HG03064 (cell line): ENCODE measurements around the gene MMADHC.
A peak's percentile ranks its signal among the peaks of the same experiment; 100 is the strongest.
"Not testable (repeated sequence)": the region's sequence is repeated elsewhere in the genome, so short reads cannot be mapped to it uniquely, and the experiment has no call there.

Experiments used
- ATAC-seq: cut with Tn5 transposase; IDR thresholded peaks from one replicate; pipeline ENCODE4 v1.9.1; 2021; ENCODE audit warnings: low read depth; ENCODE audit not compliant: unreplicated experiment

Gene MMADHC

GRCh38 chr2:149595056-149595963 lies 7.7 kb upstream of the MMADHC start:
- ATAC-seq = no peak

- ATAC-seq = no peak
Observed at GRCh38 chr2:149594411-149594810, 6.8 kb upstream of the MMADHC start.

GRCh38 chr2:149587950-149588487 lies 444 bp upstream of the MMADHC start:
- ATAC-seq = peak; percentile 22

- no peak for ATAC-seq
Observed at GRCh38 chr2:149586898-149587219, 716 bp downstream of the MMADHC start.

GRCh38 chr2:149586063-149586462 lies 1.5 kb downstream of the MMADHC start:
- no peak for ATAC-seq

GRCh38 chr2:149585166-149585885 lies 2.2 kb downstream of the MMADHC start:
- ATAC-seq = no peak

GRCh38 chr2:149579972-149580882 lies 7.3 kb downstream of the MMADHC start:
- ATAC-seq = no peak

- ATAC-seq = no peak
Observed at GRCh38 chr2:149577269-149577668, 10.3 kb downstream of the MMADHC start.

GRCh38 chr2:149575752-149576151 lies 11.8 kb downstream of the MMADHC start:
- ATAC-seq = no peak

- ATAC-seq = no peak
Observed at GRCh38 chr2:149575277-149575676, 12.3 kb downstream of the MMADHC start.

GRCh38 chr2:149573760-149574159 lies 13.8 kb downstream of the MMADHC start:
- no peak for ATAC-seq

GRCh38 chr2:149572102-149572953 lies 15.2 kb downstream of the MMADHC start:
- ATAC-seq = no peak

GRCh38 chr2:149568138-149568537 lies 19.4 kb downstream of the MMADHC start:
- no peak for ATAC-seq

- no peak for ATAC-seq
Observed at GRCh38 chr2:149566652-149567051, 20.9 kb downstream of the MMADHC start.

GRCh38 chr2:149565625-149566024 lies 21.9 kb downstream of the MMADHC start:
- ATAC-seq = not testable (repeated sequence)

- no peak for ATAC-seq
Observed at GRCh38 chr2:149564983-149565382, 22.6 kb downstream of the MMADHC start.

GRCh38 chr2:149564097-149564496 lies 23.5 kb downstream of the MMADHC start:
- ATAC-seq = no peak

- peak; percentile 58 for ATAC-seq
Observed at GRCh38 chr2:149562324-149562723, 25.3 kb downstream of the MMADHC start.

GRCh38 chr2:149561309-149561926 lies 26.2 kb downstream of the MMADHC start:
- ATAC-seq = no peak
